Measurements from ENCODE around the gene SOCS3.
"Not testable (repeated sequence)": the region's sequence is repeated elsewhere in the genome, so short reads cannot be mapped to it uniquely, and the experiment has no call there.

Gene SOCS3

GRCh38 chr17:78318843-78319242 lies 41.0 kb downstream of the SOCS3 start:
- intact Hi-C loops (cut with DNase I) = no loop called here
- DNase-seq = no peak

GRCh38 chr17:78318407-78318806 lies 41.5 kb downstream of the SOCS3 start:
- intact Hi-C loops (cut with DNase I) = no loop called here
- DNase-seq = no peak

GRCh38 chr17:78317794-78318400 lies 42.0 kb downstream of the SOCS3 start:
- intact Hi-C loops (cut with DNase I) = no loop called here
- DNase-seq = no peak

- DNase-seq = no peak
- intact Hi-C loops (cut with DNase I) = no loop called here
Measured at GRCh38 chr17:78316867-78317789, 42.7 kb downstream of the SOCS3 start.

- DNase-seq = no peak
- intact Hi-C loops (cut with DNase I) = no loop called here
Measured at GRCh38 chr17:78316115-78316866, 43.6 kb downstream of the SOCS3 start.

- DNase-seq = peak in 41 of 42 donors; percentile 22 to 84 (median 59)
- intact Hi-C loops (cut with DNase I) = no loop called here
Measured at GRCh38 chr17:78315355-78316114, 44.3 kb downstream of the SOCS3 start.

GRCh38 chr17:78314683-78315354 lies 45.1 kb downstream of the SOCS3 start:
- DNase-seq = no peak
- intact Hi-C loops (cut with DNase I) = no loop called here

- DNase-seq = peak in 35 of 42 donors; percentile 11 to 76 (median 41)
- intact Hi-C loops (cut with DNase I) = no loop called here
Measured at GRCh38 chr17:78313735-78314648, 45.9 kb downstream of the SOCS3 start.

GRCh38 chr17:78309659-78310255 lies 50.1 kb downstream of the SOCS3 start:
- intact Hi-C loops (cut with DNase I); DNase-seq: not testable (repeated sequence)

GRCh38 chr17:78307887-78308638 lies 51.8 kb downstream of the SOCS3 start:
- intact Hi-C loops (cut with DNase I) = no loop called here
- DNase-seq = no peak

- no peak for DNase-seq
- intact Hi-C loops (cut with DNase I) = no loop called here
Measured at GRCh38 chr17:78306913-78307312, 53.0 kb downstream of the SOCS3 start.
